ENCODE results near the gene TANK. TPM values are rescaled to one million over a fixed set of nuclear protein-coding genes. Genes with fewer than 3 reads are reported as not detected.
A peak's percentile ranks its signal among the peaks of the same experiment; 100 is the strongest.

TANK gene
- total RNA-seq, 1 experiment from 2014 or later, result 74.5 TPM

GRCh38 chr2:161133366-161133765 lies 26.9 kb upstream of the TANK start:
- DNase-seq (ENCODE audit: low spot score), result no peak

GRCh38 chr2:161134547-161135518 lies 25.4 kb upstream of the TANK start:
- peak; percentile 83 for DNase-seq (ENCODE audit: low spot score)

- DNase-seq (ENCODE audit: low spot score), result no peak
These were observed 24.2 kb upstream of the TANK start for GRCh38 chr2:161135951-161136593.

- DNase-seq (ENCODE audit: low spot score), result peak; percentile 75
These were observed 23.4 kb upstream of the TANK start for GRCh38 chr2:161136696-161137324.

GRCh38 chr2:161138429-161138828 lies 21.8 kb upstream of the TANK start:
- DNase-seq (ENCODE audit: low spot score), result no peak

GRCh38 chr2:161139098-161139987 lies 20.9 kb upstream of the TANK start:
- peak; percentile 18 for DNase-seq (ENCODE audit: low spot score)

- no peak for DNase-seq (ENCODE audit: low spot score)
These were observed 19.2 kb upstream of the TANK start for GRCh38 chr2:161141033-161141432.

GRCh38 chr2:161146209-161146775 lies 13.9 kb upstream of the TANK start:
- DNase-seq (ENCODE audit: low spot score), result no peak

GRCh38 chr2:161146996-161147395 lies 13.2 kb upstream of the TANK start:
- DNase-seq (ENCODE audit: low spot score), result no peak

GRCh38 chr2:161147856-161148255 lies 12.4 kb upstream of the TANK start:
- DNase-seq (ENCODE audit: low spot score), result no peak

- DNase-seq (ENCODE audit: low spot score), result no peak
These were observed 9.5 kb upstream of the TANK start for GRCh38 chr2:161150704-161151103.

GRCh38 chr2:161152302-161152701 lies 7.9 kb upstream of the TANK start:
- no peak for DNase-seq (ENCODE audit: low spot score)

- no peak for DNase-seq (ENCODE audit: low spot score)
These were observed 1.3 kb upstream of the TANK start for GRCh38 chr2:161158882-161159281.

- DNase-seq (ENCODE audit: low spot score), result no peak
These were observed 587 bp upstream of the TANK start for GRCh38 chr2:161159456-161160225.

GRCh38 chr2:161161074-161161706 lies 962 bp downstream of the TANK start:
- DNase-seq (ENCODE audit: low spot score), result no peak

GRCh38 chr2:161163440-161163839 lies 3.2 kb downstream of the TANK start:
- no peak for DNase-seq (ENCODE audit: low spot score)

GRCh38 chr2:161164161-161164560 lies 3.9 kb downstream of the TANK start:
- no peak for DNase-seq (ENCODE audit: low spot score)

- peak; percentile 36 for DNase-seq (ENCODE audit: low spot score)
These were observed 5.0 kb downstream of the TANK start for GRCh38 chr2:161165266-161165665.

- DNase-seq (ENCODE audit: low spot score), result no peak
These were observed 5.6 kb downstream of the TANK start for GRCh38 chr2:161165811-161166210.
